Prostate gland (tissue), 2 donors: ENCODE data around the gene NIP7. TPM values are rescaled to one million over a fixed set of nuclear protein-coding genes. Genes with fewer than 3 reads are reported as not detected.

Experiments
- DNase-seq: peaks from one replicate; pipeline ENCODE4 v3.0.0-alpha.2; 2019; ENCODE audit warnings: low spot score
- H3K27ac ChIP-seq, 2 donors: fragments of 200-600 bp; sonication (generic); 2 replicates each; pipeline ENCODE4 v1.5.1; 2017 to 2019
- H3K27me3 ChIP-seq: fragments of 200-600 bp; sonication (generic); replicated peaks from 2 replicates; pipeline ENCODE4 v1.5.1; 2019; ENCODE audit not compliant: insufficient read depth
- H3K36me3 ChIP-seq, 2 donors: fragments of 200-600 bp; sonication (generic); 1 replicate in 1 of 2; 2 replicates in 1 of 2; pipeline versions ENCODE4 v1.5.1 to v1.8.1; 2017 to 2019
- H3K4me1 ChIP-seq: fragments of 200-600 bp; sonication (generic); replicated peaks from 2 replicates; pipeline ENCODE4 v1.5.1; 2019
- H3K4me3 ChIP-seq, 2 donors: fragments of 200-600 bp; sonication (generic); 2 replicates each; pipeline ENCODE4 v1.5.1; 2017 to 2019
- H3K9me3 ChIP-seq: fragments of 200-600 bp; sonication (generic); 2 replicates; pipeline ENCODE4 v1.5.1; 2017
- POLR2A ChIP-seq: fragments of 450-650 bp; IDR thresholded peaks from one replicate; pipeline ENCODE4 v1.6.1; 2016; ENCODE audit warnings: antibody characterized with exemption, mild to moderate bottlenecking
- POLR2AphosphoS5 ChIP-seq: sonication (generic); formaldehyde crosslinking; IDR thresholded peaks from one replicate; pipeline ENCODE4 v1.6.1; 2017; ENCODE audit warnings: antibody characterized with exemption
- WGBS: methylation state at CpG from one replicate; pipeline ENCODE4 v1.1.5; 2018; 5-methylcytosine and 5-hydroxymethylcytosine counted together
- intact Hi-C: fragments of 100-400 bp; cut with DNase I; formaldehyde crosslinking; loops from one replicate; pipeline ENCODE4 v1.14.2; 2022
- total RNA-seq, 2 donors: library from RNA; depleted of rRNA; stranded (reverse); fragments of >200 nt; gene quantifications; one replicate each; pipeline ENCODE4 v1.1.0, GENCODE V29; 2016
- TF ChIP-seq, protein P1 (sequence below), 4 experiments: fragments of 200-600 bp in 2 of 4; fragments of 450-650 bp in 2 of 4; sonication (generic) in 2 of 4; IDR thresholded peaks; 1 replicate in 3 of 4; 2 replicates in 1 of 4; pipeline ENCODE4 v1.5.1; 2016 to 2019; ENCODE audit warnings: antibody characterized with exemption in 4 of 4, mild to moderate bottlenecking in 2 of 4, moderate library complexity in 2 of 4

The NIP7 gene
- total RNA-seq, 2 donors from 2014 or later: 11.2 to 19.4 TPM

DNA sequence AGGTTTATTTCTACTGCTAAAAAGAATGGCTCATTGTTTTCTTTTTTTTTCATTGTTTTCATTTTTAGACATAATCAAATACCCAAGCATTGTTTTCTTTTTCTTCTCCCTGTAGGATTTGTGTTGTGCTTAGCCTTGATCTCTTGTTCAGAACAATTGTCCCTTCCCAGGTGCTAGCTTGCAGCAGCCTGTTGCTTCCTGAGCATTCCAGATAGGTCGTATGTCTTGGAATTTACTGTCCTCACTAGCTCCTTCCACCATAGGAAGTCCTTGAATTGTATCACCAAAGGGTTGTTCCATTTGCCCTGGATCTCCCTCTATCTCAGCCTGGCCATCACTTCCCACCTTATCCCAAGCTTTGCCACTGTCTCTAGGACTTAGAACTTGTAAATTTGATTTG lies 38.4 kb upstream of the NIP7 start:
- Histone ChIP-seq H3K27me3 (no peaks in the 10 kb centered on the region), H3K27ac (no peak overlapping the region), H3K4me3 (no peak overlapping the region), H3K4me1 (no peaks in the 10 kb centered on the region), H3K9me3 (no peaks in the 10 kb centered on the region), H3K36me3 (no peaks in the 10 kb centered on the region)
- TF ChIP-seq, protein P1, sequence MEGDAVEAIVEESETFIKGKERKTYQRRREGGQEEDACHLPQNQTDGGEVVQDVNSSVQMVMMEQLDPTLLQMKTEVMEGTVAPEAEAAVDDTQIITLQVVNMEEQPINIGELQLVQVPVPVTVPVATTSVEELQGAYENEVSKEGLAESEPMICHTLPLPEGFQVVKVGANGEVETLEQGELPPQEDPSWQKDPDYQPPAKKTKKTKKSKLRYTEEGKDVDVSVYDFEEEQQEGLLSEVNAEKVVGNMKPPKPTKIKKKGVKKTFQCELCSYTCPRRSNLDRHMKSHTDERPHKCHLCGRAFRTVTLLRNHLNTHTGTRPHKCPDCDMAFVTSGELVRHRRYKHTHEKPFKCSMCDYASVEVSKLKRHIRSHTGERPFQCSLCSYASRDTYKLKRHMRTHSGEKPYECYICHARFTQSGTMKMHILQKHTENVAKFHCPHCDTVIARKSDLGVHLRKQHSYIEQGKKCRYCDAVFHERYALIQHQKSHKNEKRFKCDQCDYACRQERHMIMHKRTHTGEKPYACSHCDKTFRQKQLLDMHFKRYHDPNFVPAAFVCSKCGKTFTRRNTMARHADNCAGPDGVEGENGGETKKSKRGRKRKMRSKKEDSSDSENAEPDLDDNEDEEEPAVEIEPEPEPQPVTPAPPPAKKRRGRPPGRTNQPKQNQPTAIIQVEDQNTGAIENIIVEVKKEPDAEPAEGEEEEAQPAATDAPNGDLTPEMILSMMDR (IDR thresholded peaks at IDR 0.05): no peak
- TF ChIP-seq POLR2A: no peak
- no peak for TF ChIP-seq POLR2AphosphoS5
- no peak for DNase-seq
- intact Hi-C loops: no loop called here
- WGBS: 58% methylated on average over 1 of the region's 1 CpG

DNA sequence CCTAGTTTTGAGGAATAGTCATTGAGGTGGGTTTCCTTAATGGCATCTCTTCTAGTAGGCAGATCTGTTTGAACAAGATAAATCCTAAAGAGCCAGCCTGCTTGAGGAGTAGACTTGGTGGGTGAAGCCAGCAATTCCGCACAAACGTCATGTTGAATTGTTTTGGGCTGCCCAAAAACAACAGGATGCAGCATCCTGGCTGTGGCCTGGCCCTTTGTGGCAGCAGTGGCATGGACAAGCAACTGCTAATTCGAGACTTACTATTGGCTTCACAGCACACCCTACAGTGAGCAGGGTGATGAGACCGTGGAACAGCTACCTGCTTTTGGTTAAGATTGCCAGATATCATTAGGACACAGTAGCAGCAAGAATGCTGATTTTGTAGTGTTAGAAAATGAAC lies 37.7 kb upstream of the NIP7 start:
- Histone ChIP-seq H3K9me3 (no peaks in the 10 kb centered on the region), H3K4me1 (no peaks in the 10 kb centered on the region), H3K27ac (no peak overlapping the region), H3K4me3 (no peak overlapping the region), H3K27me3 (no peaks in the 10 kb centered on the region), H3K36me3 (no peaks in the 10 kb centered on the region)
- intact Hi-C loops: no loop called here
- 96% methylated on average over 4 of the region's 4 CpGs for WGBS
- DNase-seq: no peak
- TF ChIP-seq, protein P1 (IDR thresholded peaks at IDR 0.05): no peak
- TF ChIP-seq POLR2A (no peak), POLR2AphosphoS5 (no peak)

DNA sequence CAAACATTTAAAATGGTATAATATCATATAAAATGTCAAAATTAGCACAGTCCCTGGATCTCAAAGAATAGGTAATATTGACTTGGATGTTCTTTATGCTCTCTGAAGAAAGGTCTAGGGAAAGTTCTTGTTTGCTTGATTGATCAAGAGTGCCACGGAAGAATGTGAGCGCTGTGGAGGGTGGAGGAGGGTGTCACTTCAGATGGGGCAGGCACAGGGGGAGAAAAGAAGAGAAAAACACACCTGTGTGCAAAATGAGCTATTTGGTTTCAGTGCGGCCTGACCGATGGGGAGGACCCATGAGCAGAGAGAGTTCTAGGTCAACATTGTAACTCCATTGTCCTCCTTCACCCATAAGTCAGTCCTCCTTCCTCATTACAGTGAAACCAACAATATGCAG lies 37.3 kb upstream of the NIP7 start:
- TF ChIP-seq POLR2AphosphoS5 (no peak), POLR2A (no peak)
- TF ChIP-seq, protein P1 (IDR thresholded peaks at IDR 0.05): no peak
- no peaks in the 10 kb centered on the region for H3K9me3 ChIP-seq
- no peaks in the 10 kb centered on the region for H3K4me1 ChIP-seq
- 88% methylated on average over 4 of the region's 4 CpGs for WGBS
- no peaks in the 10 kb centered on the region for H3K27me3 ChIP-seq
- H3K27ac ChIP-seq: no peak overlapping the region
- no peak for DNase-seq
- no peaks in the 10 kb centered on the region for H3K36me3 ChIP-seq
- H3K4me3 ChIP-seq: no peak overlapping the region
- intact Hi-C loops: no loop called here

DNA sequence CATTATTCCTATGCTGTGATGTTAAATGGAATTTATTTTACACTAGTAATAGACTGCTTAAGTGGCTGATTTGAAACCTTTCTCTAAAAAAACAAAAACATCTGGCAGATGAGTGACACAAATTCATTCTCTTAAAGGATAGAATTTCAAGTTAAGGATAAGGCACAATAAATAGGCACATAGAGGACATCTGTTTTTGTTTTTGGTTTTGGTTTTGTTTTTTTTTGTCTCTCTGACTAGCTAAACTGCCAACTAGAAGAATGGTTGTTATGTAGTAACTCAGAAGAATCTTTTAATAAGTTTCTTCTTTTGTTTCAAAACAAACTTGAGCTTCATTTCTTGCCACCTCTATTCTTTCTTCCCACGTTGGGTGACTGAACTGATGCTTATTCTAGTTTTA lies 33.5 kb upstream of the NIP7 start:
- Histone ChIP-seq H3K27ac (no peak overlapping the region), H3K9me3 (no peaks in the 10 kb centered on the region), H3K4me3 (no peak overlapping the region), H3K4me1 (no peaks in the 10 kb centered on the region), H3K36me3 (no peaks in the 10 kb centered on the region), H3K27me3 (no peaks in the 10 kb centered on the region)
- no peak for TF ChIP-seq POLR2AphosphoS5
- TF ChIP-seq, protein P1 (IDR thresholded peaks at IDR 0.05): no peak
- no peak for TF ChIP-seq POLR2A
- intact Hi-C loops: no loop called here
- WGBS: 54% methylated on average over 1 of the region's 1 CpG
- no peak for DNase-seq

DNA sequence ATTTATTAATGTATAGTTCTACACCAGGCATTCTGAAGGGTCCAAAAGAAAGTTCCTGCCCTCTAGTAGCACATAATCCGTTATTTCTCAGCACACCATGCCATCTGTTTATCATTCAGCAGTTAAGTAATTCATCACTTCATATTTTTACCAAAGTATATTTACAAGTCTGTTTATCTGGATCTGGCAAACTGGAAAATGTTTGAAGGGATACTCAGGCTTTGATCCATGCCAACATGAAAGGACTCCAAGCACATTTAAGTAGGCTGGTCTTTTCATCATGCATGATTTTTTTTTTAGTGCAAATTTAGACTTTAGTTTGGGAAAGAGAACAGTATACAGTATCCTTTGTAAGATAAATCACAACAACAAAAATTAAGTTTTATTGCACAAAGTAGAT lies 32.5 kb upstream of the NIP7 start:
- Histone ChIP-seq H3K9me3 (no peaks in the 10 kb centered on the region), H3K27ac (no peak overlapping the region), H3K36me3 (no peaks in the 10 kb centered on the region), H3K4me3 (no peak overlapping the region), H3K27me3 (no peaks in the 10 kb centered on the region), H3K4me1 (peaks cover under 1% of the 10 kb centered on the region)
- intact Hi-C loops: no loop called here
- TF ChIP-seq POLR2AphosphoS5 (no peak), POLR2A (no peak)
- TF ChIP-seq, protein P1 (IDR thresholded peaks at IDR 0.05): no peak
- WGBS: 34% methylated on average over 1 of the region's 1 CpG
- no peak for DNase-seq
